ENCODE measurements around the gene TMEM255B. TPM values are rescaled to one million over a fixed set of nuclear protein-coding genes. Genes with fewer than 3 reads are reported as not detected.
"Not testable (repeated sequence)": the region's sequence is repeated elsewhere in the genome, so short reads cannot be mapped to it uniquely, and the experiment has no call there.

Gene TMEM255B
- polyA plus RNA-seq, 1 donor: 5.4 TPM

GRCh38 chr13:113817860-113818691, 59.0 kb downstream of the TMEM255B start:
- DNase-seq: no peak

- no peak for DNase-seq
Observed at GRCh38 chr13:113818700-113819295, 59.8 kb downstream of the TMEM255B start.

GRCh38 chr13:113819341-113819730, 60.3 kb downstream of the TMEM255B start:
- no peak for DNase-seq

GRCh38 chr13:113819731-113820715, 61.0 kb downstream of the TMEM255B start:
- DNase-seq: no peak

- DNase-seq: no peak
Observed at GRCh38 chr13:113820813-113821651, 62.0 kb downstream of the TMEM255B start.

GRCh38 chr13:113821847-113822246, 62.8 kb downstream of the TMEM255B start:
- no peak for DNase-seq

GRCh38 chr13:113822266-113822665, 63.2 kb downstream of the TMEM255B start:
- no peak for DNase-seq

GRCh38 chr13:113822956-113823744, 64.1 kb downstream of the TMEM255B start:
- DNase-seq: no peak

GRCh38 chr13:113823771-113824170, 64.7 kb downstream of the TMEM255B start:
- no peak for DNase-seq

GRCh38 chr13:113825841-113826240, 66.8 kb downstream of the TMEM255B start:
- no peak for DNase-seq

- DNase-seq: not testable (repeated sequence)
Observed at GRCh38 chr13:113826446-113826845, 67.4 kb downstream of the TMEM255B start.

- no peak for DNase-seq
Observed at GRCh38 chr13:113827021-113827420, 68.0 kb downstream of the TMEM255B start.

GRCh38 chr13:113828282-113828825, 69.3 kb downstream of the TMEM255B start:
- DNase-seq: no peak

GRCh38 chr13:113830426-113830950, 71.5 kb downstream of the TMEM255B start:
- DNase-seq: not testable (repeated sequence)

GRCh38 chr13:113831061-113831460, 72.0 kb downstream of the TMEM255B start:
- no peak for DNase-seq

- DNase-seq: no peak
Observed at GRCh38 chr13:113832205-113832604, 73.2 kb downstream of the TMEM255B start.

- DNase-seq: no peak
Observed at GRCh38 chr13:113832631-113833030, 73.6 kb downstream of the TMEM255B start.

- no peak for DNase-seq
Observed at GRCh38 chr13:113833111-113833830, 74.2 kb downstream of the TMEM255B start.

GRCh38 chr13:113834006-113834405, 75.0 kb downstream of the TMEM255B start:
- not testable (repeated sequence) for DNase-seq
